Psoas muscle (tissue), 8 donors: Measurements from ENCODE around the gene KIAA1614. TPM values are rescaled to one million over a fixed set of nuclear protein-coding genes. Genes with fewer than 3 reads are reported as not detected.

ENCODE experiments used
- ATAC-seq, 4 donors: fragments of 200-7000 bp; cut with Tn5 transposase; one replicate each; pipeline ENCODE4 v1.9.1; 2020; ENCODE audit warnings: moderate library complexity in 3 of 4, mild to moderate bottlenecking in 2 of 4
- DNase-seq, 2 donors: peaks; one replicate each; pipeline ENCODE4 v3.0.0-alpha.2; 2020
- H3K27ac ChIP-seq: fragments of 200-600 bp; one replicate; pipeline ENCODE4 v1.8.0; 2022
- H3K27me3 ChIP-seq, 3 donors: fragments of 200-600 bp in 1 of 3; one replicate each; pipeline versions ENCODE4 v1.6.1 to v1.8.0; 2013 to 2022; ENCODE audit warnings: low read length in 2 of 3, mild to moderate bottlenecking in 2 of 3, moderate library complexity in 1 of 3; ENCODE audit not compliant: insufficient read depth in 3 of 3
- H3K36me3 ChIP-seq, 2 donors: fragments of 200-600 bp in 1 of 2; one replicate each; pipeline versions ENCODE4 v1.6.1 to v1.8.0; 2013 to 2022; ENCODE audit warnings: low read depth in 1 of 2, mild to moderate bottlenecking in 1 of 2, moderate library complexity in 1 of 2; ENCODE audit not compliant: insufficient read depth in 1 of 2
- H3K4me1 ChIP-seq: fragments of 200-600 bp; one replicate; pipeline ENCODE4 v1.8.0; 2022
- H3K4me3 ChIP-seq: fragments of 200-600 bp; one replicate; pipeline ENCODE4 v1.8.0; 2022; ENCODE audit warnings: mild to moderate bottlenecking
- H3K9me3 ChIP-seq: fragments of 200-600 bp; one replicate; pipeline ENCODE4 v1.8.0; 2022
- CTCF ChIP-seq: fragments of 200-600 bp; IDR thresholded peaks from one replicate; pipeline ENCODE4 v1.8.0; 2022; ENCODE audit warnings: antibody characterized with exemption
- WGBS, 3 donors: extraction: QIAGEN DNeasy Blood & Tissue Kit; methylation state at CpG; one replicate each; pipeline versions ENCODE4 v1.1.6 to v1.1.7; 2013; 5-methylcytosine and 5-hydroxymethylcytosine counted together
- intact Hi-C, 2 donors: fragments of 100-400 bp; cut with DNase I; formaldehyde crosslinking; loops; one replicate each; pipeline versions ENCODE4 v1.11.0 to v1.14.2; 2022
- polyA plus RNA-seq, 3 donors: library from polyadenylated mRNA; stranded (reverse); fragments of 200-250 nt; gene quantifications; one replicate each; pipeline ENCODE4 v1.2.3, GENCODE V29; 2013
- total RNA-seq, 4 donors: library from RNA; stranded (reverse); fragmentation: NEBNext Ultra II Directional in 2 of 4; extraction: Animal tissue kit (Norgen Biotek cat#: 25700) in 2 of 4; gene quantifications; one replicate each; pipeline versions ENCODE4 v1.2.1 to v1.2.4, GENCODE V29; 2021 to 2023
- donor health status: healthy with polysubstance abuse.
- donor health status: DM: no; HTN: no; CAD: no; lungs with moderate emphysema.
- donor health status: Bipolar disorder and iron deficiency.
- donor health status: healthy.
- donor health status: DM: yes; HTN: yes; CAD: no.
- donor health status: DM: no; HTN: no; CAD: no.
- donor health status: DM: no; HTN: no; CAD: no.
- donor health status: DM: yes; HTN: yes; CAD: no.

Gene KIAA1614
- total and polyA plus RNA-seq, 7 donors: 0.45 to 1.6 (median 0.88) TPM

GRCh38 chr1:180923021-180923841, 10.5 kb downstream of the KIAA1614 start:
- no peaks in the 10 kb centered on the region for H3K36me3 ChIP-seq
- H3K27me3 ChIP-seq: peaks cover 0 to 1% (median 0%) of the 10 kb centered on the region in 3 donors
- TF ChIP-seq CTCF: no peak
- WGBS, 3 donors: 56 to 74% (median 60%) methylated on average over 13 of the region's 13 CpGs
- H3K4me3 ChIP-seq: no peak overlapping the region
- intact Hi-C loops: no loop called here
- ATAC-seq: no peak
- no peak for DNase-seq
- no peak overlapping the region for H3K27ac ChIP-seq
- H3K4me1 ChIP-seq: peaks cover 24% of the 10 kb centered on the region
- H3K9me3 ChIP-seq: no peaks in the 10 kb centered on the region

GRCh38 chr1:180923887-180924286, 11.2 kb downstream of the KIAA1614 start:
- DNase-seq (no peak), ATAC-seq (no peak)
- no peak overlapping the region for H3K27ac ChIP-seq
- no peaks in the 10 kb centered on the region for H3K9me3 ChIP-seq
- peaks cover 0 to 1% (median 0%) of the 10 kb centered on the region in 3 donors for H3K27me3 ChIP-seq
- peaks cover 24% of the 10 kb centered on the region for H3K4me1 ChIP-seq
- H3K4me3 ChIP-seq: no peak overlapping the region
- WGBS, 3 donors: 76 to 86% (median 81%) methylated on average over 4 of the region's 4 CpGs
- intact Hi-C loops: no loop called here
- no peak for TF ChIP-seq CTCF
- no peaks in the 10 kb centered on the region for H3K36me3 ChIP-seq

- no peak overlapping the region for H3K4me3 ChIP-seq
- H3K9me3 ChIP-seq: no peaks in the 10 kb centered on the region
- no peak for TF ChIP-seq CTCF
- H3K27me3 ChIP-seq: peaks cover 0 to 1% (median 0%) of the 10 kb centered on the region in 3 donors
- peaks cover 24% of the 10 kb centered on the region for H3K4me1 ChIP-seq
- WGBS, 3 donors: 67 to 81% (median 72%) methylated on average over 2 of the region's 2 CpGs
- no peaks in the 10 kb centered on the region for H3K36me3 ChIP-seq
- DNase-seq (no peak), ATAC-seq (no peak)
- intact Hi-C loops: no loop called here
- H3K27ac ChIP-seq: no peak overlapping the region
These were observed 12.2 kb downstream of the KIAA1614 start for GRCh38 chr1:180924939-180925338.

- no peak overlapping the region for H3K27ac ChIP-seq
- H3K27me3 ChIP-seq: peaks cover 0 to 1% (median 0%) of the 10 kb centered on the region in 3 donors
- no peak for TF ChIP-seq CTCF
- no peaks in the 10 kb centered on the region for H3K36me3 ChIP-seq
- peaks cover 25% of the 10 kb centered on the region for H3K4me1 ChIP-seq
- no peak for DNase-seq
- intact Hi-C loops: no loop called here
- H3K4me3 ChIP-seq: no peak overlapping the region
- ATAC-seq: peak in 1 of 4 donors; percentile 7
- 12 to 27% (median 24%) methylated on average over 7 of the region's 7 CpGs for WGBS, 3 donors
- no peaks in the 10 kb centered on the region for H3K9me3 ChIP-seq
These were observed 12.9 kb downstream of the KIAA1614 start for GRCh38 chr1:180925471-180926051.
